Stomach (tissue), 4 donors: ENCODE measurements around the gene DHRS9.

ENCODE experiments used
- CTCF ChIP-seq, 7 experiments: fragments of 450-650 bp in 4 of 7; fragments of 200-600 bp in 3 of 7; sonication (generic) in 3 of 7; IDR thresholded peaks; one replicate each; pipeline ENCODE4 v1.5.1; 2016 to 2019; ENCODE audit warnings: antibody characterized with exemption in 7 of 7, control low read depth in 2 of 7, mild to moderate bottlenecking in 1 of 7
- EP300 ChIP-seq: sonication (generic); formaldehyde crosslinking; IDR thresholded peaks from one replicate; pipeline ENCODE4 v1.6.1; 2017; ENCODE audit warnings: antibody characterized with exemption
- POLR2A ChIP-seq, 4 donors: fragments of 450-650 bp; IDR thresholded peaks; one replicate each; pipeline ENCODE4 v1.6.1; 2016; ENCODE audit warnings: antibody characterized with exemption in 4 of 4, control low read depth in 2 of 4, mild to moderate bottlenecking in 1 of 4, moderate library complexity in 1 of 4
- POLR2AphosphoS5 ChIP-seq, 3 donors: sonication (generic); formaldehyde crosslinking; IDR thresholded peaks; one replicate each; pipeline ENCODE4 v1.6.1; 2016; ENCODE audit warnings: antibody characterized with exemption in 3 of 3

- TF ChIP-seq CTCF (IDR thresholded peaks at IDR 0.05) (no peak), POLR2A (IDR thresholded peaks at IDR 0.05) (no peak), POLR2AphosphoS5 (IDR thresholded peaks at IDR 0.05) (no peak), EP300 (no peak)
Measured at GRCh38 chr2:169050476-169051240, 18.7 kb upstream of the DHRS9 start.
